CD4-positive, alpha-beta T cell treated with Interleukin-4 for 1 hour (primary cell): ENCODE results near the gene SLC7A8.

Experiments used
- DNase-seq, 2 donors: peaks; one replicate each; pipeline ENCODE4 v3.0.0-alpha.2; 2020 to 2022

The SLC7A8 gene

DNA sequence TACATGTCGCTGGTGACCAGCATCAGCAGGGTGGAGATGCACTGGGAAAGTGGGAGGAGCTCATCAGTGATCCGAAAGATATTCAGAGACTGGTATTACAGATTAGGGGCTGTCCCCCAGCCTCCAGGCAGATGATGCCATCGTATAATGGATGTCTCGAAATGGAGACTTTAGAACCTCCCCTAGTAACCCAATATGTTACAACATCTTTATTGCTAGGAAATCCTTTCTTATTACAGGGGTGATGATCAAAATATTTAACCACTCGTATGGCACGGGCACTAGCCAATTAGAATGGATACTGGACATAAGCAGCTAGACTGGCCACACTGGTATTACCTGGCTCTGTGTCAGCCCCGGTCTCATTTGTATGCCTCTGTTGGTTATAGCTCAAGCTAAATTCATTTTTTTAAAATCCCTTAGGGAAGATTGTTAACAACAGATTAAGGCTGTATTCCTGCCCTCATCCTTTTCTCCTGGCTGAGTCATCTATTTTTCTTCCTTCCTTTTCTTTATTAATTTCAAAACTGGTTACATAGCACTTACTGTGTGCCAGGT is 53.6 kb downstream of the SLC7A8 start:
- no peak for DNase-seq

DNA sequence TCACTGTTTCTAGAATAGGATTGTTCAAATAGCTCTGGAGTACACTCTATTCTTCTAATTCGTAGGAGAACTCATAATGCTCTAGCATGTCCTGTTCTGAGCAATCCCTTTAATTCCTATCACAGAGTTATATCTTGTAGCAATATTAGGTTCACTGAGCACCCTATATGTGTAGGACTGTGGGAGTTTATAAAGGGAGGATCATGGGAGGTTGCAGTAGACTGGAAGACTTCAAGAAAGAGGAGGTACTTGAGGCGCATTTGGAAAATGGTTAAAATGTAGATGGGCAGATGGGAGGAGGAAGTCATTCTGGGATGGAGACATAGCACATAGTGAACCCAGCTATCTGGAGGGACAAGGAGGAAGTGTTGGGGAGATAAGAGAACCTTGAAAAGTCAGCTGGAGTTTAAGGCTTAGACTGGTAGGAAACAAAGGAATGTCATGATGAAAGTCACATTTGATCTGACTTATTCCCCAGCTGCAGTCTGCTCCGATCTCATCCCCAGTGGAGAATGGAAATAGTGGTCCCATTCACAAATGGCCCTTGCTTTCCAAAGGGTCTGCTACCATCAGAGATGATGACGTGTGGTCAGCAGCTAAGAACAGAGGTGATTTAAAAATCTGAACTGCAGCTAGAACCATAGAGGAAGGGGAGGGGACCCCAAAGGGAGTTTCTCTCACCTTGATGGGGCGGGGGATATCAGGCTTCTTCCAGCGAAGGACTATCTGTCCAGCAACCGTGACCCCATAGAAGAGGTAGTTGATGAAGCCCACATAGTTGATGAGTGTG is 54.3 kb downstream of the SLC7A8 start:
- DNase-seq: no peak

DNA sequence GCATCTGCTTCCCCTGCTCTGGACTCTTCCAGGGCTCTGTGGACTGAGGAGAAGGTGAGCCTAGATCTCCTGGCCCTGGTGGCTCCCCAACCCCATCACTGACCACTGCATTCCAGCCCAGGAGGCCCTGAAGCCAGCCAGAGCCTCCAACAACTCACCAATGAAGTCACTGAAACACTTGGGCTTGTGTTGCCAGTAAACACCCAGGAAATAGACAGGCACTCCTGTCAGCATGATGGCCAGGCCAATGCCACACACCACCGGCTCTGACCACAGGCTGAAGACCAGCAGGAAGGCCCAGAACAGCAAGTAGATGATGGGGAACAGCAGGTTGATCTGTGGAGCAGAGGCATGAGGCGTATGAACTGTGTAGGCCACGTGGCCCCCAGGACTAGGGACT is 55.6 kb downstream of the SLC7A8 start:
- no peak for DNase-seq

DNA sequence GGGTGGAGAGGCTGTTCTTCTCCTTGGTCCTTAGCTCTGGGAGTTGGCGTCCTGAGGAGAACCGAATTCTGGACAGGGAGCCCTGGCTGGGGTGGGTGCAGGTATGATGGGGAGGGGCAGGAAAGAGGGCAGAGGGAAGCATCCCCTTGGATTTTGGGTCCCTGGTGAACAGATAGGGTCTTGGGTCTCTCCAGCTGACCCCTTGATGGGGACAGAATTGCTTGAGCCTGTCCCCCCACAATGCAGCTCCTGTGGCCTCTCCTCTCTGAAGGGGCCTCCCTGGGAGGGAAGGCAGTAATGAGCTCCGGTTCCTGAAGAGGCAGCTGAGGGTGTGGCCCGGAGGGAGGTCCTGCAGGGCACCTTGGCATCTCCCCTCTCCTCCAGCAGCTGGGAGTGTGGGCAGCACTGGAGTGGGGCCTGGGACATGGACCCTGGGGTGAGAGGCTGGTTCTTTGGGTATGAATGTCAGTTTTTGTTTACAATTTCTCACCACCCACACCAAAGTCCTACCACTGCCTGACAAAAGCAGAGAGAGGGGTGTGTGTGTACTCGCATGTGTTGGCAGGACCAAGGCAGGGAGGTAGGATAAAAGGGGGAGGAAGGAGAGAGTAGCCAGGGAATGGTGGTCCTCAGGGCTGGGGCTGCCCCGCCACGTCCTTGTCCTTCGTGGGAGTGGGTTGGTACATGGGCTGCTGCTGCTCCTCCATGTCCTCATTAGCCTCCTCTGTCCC is 56.7 kb downstream of the SLC7A8 start:
- no peak for DNase-seq

DNA sequence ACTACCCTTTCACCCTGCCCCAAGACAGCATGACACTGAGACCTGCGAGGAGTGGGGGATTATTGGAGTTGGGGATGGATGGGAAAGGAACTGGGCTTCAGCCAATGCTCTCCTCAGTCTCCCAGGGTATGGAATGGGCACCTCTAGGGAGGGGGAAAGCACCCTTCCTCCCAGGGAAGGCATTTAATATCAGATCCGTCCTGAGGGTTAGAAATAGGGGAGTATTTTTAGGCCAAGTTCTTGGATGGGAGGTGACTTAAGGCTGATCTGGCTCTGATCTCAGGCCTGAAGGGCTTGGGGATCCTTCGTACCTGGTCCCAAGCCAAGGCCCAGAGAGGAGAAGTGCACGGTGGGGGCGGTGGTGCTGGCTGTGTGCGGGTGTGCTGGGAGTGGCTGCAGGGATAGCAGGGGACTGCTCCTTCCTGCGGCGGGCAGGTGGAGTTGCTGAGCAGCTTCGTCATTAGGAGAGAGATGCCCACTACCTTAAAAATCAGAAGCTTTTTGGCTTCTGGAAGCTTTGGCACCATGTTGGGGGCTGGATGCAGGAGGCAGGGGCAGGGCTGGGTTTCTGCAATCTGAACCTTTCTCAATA is 57.4 kb downstream of the SLC7A8 start:
- no peak for DNase-seq

DNA sequence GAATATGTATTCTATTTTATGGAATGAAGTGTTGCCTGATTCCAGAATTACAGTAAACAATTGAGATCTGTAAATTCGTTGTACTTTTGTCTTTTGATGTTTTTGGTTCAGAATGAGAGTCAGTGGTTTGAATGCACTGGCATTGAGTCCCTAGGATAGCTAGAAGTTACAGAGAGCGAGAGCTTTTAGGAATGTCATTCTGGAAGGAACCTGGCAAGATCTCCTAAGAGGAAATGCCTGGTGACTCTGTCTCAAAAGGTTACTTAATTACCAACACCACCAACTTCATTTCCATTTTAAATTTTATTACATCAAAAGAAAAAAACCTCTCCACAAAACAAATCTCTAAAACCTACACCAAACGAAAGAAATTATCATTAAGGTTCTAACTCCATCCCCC is 58.4 kb downstream of the SLC7A8 start:
- no peak for DNase-seq

DNA sequence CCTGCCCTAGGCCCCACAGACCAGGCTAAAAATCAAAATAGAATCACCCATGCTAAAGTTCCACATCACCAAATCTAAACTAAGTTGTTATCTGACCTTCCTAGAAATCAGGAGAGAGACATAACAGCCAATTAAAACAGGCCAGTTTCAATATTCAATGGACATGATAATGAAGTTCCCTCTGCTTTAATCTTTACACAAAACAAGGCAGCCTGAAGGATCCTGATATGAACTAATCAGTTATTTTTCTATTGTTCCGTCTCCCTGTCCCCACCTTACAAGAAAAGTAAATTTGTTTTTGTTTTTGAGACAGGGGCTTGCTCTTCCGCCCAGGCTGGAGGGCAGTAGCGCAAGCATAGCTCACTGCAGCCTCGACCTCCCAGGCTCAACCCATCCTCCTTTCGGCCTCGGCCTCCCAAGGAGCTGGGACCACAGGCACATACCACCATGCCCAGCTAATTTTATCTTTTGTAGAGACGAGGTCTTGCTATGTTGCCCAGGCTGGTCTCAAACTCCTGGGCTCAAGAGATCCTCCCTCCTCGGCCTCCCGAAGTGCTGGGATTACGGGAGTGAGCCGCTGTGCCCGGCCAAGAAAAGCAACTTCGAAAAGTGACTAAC is 59.0 kb downstream of the SLC7A8 start:
- no peak for DNase-seq

DNA sequence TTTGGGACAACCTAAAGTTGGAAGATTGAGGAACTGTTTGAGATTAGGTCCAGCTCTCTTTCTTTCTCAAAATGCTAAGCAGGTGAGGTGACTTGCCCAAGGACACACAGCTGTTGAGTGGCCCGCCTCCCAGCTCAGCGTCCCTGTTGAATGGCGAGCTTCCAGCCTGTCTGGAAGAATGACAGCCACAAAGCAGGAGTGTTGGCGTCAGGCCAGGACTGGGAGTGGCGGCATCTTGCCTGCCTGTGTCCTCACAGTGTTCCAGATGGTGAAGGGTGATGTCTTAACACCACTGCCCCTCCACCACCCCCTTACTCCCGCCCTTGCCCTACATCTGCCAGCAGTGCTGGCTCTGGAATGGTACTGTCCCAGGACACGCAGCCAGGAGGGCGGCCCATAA is 60.0 kb downstream of the SLC7A8 start:
- no peak for DNase-seq

DNA sequence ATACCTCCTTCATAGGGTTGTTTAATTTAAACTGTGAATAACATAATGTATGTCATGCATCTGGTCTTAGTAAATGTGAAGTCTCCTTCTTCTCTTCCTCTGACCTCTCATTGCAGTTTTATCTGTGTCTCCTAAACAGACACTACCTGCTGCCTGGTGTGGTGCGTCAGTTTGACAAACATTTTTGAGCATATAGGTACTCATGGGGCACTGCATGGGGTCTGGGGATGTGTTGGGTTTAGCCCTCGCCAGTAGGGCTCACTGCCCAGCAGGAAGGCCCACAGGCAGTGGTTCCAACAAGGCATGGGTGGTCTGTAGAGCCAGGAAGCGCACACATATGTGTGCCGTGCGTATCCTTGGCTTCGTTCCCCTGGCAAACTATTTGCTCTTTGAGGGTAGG is 61.4 kb downstream of the SLC7A8 start:
- no peak for DNase-seq

DNA sequence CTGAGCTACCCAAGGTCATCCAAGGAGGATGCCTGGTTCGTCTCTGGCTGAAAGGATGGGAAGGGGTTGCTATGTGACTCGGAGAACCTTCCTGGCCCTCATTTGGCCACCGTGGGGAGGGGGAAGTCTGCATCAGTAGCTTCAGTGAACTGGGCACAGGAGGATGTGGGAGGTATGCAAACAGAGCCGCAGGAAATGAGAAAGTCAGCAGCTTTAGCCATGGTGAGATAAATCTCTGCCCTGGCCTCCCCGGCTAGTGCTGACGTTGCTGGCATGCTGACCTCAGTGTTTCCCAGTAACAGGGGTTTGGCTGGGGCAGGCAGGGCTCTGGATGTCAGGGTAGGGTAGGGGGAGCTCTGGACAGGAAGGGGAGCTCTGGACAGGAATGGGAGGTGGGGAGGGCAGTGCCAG is 62.1 kb downstream of the SLC7A8 start:
- DNase-seq: no peak

DNA sequence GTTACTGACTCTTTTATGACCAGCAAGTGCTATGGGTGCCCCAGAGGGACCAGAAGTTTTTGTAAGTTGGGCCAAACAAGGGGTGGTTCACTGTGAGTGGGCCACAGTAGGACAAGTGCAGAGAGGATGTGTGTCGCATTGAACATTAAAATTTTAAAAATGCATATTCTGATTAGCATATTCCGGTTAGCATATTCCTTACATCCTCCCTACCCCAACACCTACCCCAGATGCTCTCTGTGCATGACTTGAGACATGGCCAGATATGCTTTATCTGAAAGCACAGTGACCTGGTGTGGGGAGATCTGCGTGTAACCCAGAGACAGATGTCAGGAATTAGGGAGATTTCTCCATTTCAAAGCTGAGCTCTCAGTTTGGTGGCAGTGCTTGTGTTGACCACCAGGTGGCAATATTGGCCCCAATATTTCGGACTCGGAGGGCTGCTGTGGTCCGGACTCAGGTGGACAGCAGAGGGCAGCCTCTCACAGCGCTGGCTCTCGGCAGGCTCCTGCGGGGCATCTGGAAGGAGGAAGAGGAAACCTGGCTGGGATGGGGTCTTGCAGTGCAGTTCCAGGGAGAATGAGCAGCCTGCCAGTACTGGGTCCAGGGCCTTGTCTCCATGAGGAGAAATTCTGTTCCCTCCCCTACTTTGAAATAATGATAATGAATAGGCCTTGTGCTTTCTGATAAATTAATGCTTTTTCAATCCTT is 62.8 kb downstream of the SLC7A8 start:
- peak; percentile 84 to 85 for DNase-seq

DNA sequence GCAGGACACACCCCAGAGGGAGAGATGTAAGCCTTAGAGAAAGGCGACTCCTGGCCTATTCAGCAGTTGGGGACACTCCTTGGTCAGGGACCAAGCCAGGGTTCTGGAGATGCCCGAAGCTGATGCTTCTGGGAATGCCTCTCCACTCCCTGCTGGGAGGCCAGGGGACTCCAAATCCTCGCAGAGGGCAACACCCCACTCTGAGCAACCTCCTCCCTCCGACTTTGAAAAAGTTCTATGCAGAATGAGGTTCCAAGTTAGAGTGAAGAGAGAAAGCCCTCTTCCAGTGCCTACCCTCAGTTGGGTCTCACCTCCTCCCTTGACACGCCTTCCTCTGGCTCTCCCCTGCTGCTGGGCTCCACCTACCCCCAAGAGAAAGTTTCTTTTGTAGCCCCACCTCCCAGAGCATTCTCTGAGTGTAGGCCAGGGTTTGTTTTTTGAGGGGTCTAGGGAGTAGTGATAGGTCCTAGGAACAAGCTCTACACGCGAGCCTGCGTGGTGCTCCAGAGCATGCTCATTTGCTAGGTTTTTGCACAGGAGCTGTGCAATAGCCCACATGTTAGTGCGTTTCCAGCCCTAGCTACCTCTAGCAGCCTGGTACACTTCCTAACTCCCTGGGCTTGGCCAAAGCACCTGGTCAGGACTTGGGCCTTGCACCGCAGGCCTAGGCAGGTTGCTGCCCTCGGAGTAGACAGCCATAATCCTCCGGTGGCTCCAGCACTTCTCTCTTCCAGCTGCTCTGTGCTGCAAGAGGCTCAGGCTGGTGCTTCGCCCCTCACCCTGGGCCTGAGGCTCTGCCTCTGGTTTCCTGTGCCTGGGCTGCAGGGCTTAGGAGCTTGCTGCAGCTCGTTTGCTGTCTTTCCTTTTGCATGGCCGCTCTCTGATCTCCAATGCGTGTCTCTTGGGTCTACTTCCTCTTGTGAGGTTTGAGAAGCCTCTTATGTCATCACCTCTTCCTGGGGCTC is 63.8 kb downstream of the SLC7A8 start:
- DNase-seq: peak; percentile 36 to 52

DNA sequence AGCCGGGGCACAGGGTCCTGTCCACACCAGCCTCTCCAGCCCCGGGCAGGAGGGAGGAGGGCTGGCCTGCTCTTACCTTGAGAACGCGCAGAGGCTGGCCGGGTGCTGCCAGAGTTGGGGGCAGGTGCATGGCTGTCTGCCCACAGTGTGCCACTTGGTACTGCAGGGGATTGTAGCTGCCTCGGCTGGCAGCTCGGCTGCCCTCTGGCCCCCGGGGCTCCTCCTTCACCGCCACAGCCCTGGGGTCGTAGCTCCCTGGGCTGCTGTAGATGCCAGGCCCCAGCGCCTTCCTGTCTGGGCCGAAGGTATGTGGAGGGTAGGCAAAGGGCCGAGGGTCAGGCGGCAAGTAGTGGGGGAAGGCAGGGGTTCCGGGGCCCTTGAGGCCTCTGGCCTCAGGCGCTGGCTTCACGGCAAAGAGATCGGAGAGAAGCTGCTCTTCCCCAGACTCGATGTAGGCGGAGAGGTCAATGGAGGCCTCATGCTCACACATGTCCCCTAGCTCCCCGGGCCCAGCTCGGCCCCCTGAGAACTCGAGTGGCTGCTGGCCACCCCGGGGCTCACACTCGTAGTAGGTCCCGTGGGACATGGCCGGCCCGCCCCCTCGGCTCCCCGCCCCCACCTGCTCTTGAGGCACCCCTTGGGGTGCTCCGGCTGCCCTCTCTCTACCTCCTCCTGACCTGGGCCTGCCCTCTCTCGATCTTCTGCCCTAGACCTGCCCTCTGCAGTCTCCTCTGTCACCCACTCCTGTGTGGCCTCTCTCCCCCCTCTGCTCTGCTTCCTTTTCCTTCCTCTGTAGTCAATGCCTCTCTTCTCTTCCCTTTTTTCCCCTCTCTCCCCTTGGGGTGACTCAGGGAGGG is 64.7 kb downstream of the SLC7A8 start, which contains the start of gene CEBPE:
Gene CEBPE (minus strand): TSS at position 750 of the 857 bp plus-strand sequence. CDS start 164 bp downstream, at position 586.
- no peak for DNase-seq

DNA sequence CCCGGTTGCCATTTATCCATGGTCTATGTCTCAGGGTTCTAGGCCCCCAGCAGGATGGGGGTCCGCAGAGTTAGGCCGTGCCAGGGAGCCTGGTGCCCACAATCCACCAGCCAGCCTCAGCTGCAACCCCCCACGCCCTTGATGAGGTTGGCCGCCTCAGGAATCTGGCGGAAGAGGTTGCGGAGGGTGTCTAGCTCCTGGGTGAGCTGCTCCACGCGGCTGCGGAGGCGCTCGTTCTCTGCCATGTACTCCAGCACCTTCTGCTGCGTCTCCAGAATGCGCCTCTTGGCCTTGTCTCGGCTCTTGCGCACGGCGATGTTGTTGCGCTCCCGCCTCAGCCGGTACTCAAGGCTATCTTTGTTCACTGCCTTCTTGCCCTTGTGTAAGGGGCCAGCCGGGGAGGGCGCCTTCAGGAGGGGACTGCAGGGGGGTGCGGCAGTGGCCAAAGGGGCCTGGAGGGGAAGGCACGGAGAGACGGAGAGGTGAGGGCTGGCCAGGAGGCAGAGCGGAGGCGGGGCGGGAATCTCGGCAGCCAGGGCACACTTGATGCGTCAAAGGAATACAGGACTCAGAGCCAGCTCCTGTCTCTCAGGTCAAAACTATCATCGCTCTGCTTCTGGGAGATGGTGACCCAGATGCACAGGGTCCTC is 66.0 kb downstream of the SLC7A8 start:
- DNase-seq: no peak

DNA sequence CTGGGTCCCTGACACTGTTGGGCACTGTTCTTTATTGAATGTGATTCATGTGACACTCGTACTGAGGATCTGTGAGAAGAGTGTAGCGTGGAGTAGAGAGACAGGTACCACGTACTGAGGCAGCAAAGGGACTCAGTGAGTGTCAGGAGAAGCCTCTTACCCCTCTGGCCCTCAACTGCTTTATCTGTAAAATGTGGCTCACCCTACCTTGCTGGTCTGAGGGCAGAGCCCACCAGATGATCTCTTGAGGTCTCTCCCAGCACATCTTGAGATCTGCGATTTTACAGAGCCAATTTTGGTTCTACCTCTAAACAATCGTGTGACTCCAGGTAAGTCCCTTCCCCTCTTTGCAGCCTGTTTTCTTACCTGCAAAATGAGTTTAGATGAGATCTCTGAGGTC is 67.5 kb downstream of the SLC7A8 start:
- no peak for DNase-seq

DNA sequence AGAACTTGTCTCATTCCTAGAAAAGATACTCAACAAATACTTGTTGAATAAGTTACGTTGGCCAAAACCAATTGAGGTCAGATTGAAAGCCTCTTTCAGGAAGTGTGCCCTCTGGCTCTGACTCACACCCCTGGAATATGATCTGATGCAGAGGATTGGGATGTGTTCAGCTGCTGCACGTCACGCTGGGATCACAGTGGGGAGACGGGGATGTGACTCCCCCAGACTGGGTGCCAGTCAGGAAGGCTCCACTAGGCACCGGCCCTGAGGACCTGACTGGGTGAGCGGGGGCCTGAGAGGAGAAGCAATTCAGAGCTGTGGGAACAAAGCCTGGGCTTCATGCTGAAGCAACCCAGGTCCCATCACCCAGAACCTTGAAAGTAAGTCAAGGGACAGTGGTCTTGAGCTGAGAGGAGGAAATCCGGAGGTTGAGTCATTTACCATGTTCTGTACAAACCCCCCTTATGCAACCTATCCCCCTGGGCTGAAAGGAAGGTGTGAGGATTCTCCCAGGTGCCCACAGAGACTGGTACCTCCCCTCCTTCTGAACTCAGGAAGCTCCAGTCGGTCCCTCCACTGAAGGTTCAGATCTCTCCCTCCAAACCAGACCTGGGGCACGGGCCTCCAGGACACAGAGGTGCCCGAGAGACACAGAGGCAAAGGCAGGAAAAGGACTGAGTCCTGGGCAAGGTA is 68.3 kb downstream of the SLC7A8 start:
- DNase-seq: no peak

DNA sequence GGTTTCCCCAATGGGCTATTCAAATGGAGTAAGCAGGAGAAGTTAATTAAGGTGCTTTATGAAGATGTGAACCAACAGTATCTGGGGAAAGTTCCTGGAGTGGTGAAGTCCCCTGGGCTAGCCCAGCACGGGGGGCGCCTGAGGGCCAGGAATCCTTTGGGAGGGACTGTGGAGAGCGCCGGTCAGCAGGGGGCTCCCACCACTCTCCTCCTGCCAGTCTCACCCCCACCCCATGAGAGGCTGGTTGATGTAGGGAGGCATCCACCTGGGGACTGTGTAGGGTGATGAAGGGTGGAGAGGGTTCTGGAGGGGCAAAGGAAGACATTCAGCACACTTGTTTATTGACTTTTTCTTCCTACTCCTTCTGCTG is 68.8 kb downstream of the SLC7A8 start:
- no peak for DNase-seq

DNA sequence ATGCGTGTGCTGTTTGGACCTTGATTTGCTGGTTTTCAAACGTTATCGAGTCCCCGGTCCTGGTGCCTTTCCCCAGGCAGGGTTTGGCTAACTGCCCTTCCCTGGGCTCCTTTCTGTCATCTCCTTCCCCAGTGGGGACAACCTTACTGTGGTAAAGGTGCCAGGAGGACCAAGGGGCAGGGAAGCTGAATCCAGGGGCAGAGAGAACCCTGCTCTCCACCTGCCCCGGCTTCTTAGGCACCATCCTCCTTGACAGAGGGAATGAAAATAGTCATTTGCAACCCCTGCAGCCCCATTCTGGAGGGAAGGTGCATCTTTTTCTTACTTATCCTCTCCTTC is 69.4 kb downstream of the SLC7A8 start:
- DNase-seq: no peak

DNA sequence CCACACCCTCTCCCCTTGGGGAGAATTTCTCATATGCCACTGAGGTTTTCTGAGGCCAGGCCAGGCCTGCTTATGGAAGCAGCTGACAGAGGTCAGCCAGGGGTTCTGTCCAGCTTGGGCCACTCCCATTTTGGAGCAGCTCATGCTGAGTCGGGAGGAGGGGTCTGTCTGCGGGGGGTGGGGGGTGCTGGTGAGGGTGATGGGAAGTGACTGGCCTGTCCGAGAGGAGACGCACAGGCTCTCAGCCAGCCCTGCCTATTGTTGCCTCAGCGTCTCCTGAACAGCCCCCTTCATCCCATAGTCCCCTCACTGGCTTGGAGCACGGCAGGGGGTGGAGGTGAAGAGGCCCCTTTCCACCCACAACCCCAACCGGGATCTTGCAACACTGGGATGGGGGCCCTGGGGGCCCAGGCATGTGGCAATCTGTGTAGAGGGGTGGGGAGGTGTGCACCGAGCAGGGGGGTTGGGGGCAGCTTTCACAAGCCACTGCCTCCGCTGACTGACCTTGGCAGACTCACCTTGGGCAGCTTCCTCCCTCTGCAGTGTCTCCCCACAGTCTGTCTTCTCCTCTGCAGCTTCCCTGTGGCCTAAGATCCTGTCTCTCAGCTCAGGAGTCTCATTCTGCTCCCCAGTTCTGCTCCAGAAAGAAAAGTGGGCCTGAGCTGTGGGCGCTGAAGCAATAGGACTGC is 69.9 kb downstream of the SLC7A8 start:
- DNase-seq: no peak
